ENCODE results near the gene RTL1.

DNA sequence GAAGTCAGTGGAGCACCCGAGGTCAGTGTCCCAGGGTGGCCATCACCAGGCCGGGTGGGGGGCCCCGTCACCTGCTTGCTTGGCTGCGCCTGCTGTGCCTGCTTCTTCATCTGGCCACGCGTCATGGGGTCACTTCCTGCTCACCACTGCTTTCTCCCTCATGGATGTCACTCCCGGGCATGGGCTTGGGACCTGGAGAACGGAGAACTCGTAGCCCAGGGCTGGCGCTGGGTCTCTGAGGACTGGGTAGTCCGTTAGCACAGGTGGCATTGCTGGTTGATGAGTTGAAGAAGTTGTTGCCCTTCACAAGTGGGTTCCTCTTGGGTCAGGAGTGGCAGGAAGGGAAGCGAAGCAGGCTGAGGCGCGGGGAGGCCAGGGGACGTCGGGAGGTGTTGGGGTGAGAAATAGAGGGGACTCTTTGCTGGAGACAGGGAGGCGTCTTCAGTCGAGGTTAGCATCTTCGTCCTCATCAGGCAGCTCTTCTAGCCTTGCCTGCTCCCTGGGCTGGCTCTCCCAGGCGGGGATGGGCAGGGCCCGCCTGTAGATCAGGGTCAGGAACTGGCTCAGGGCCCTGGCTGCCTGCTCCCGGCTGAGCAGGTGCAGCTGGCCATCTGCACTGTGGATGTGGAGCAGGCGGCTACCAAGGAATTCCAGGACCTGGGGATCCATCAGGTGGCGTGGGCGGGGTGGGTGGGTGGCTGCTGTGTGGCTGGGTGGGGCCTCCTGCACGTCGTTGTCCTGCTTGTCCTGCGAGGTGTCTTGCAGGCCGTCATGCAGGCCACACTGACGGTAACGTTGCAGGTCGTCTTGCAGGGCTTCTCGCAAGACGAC, 23.0 kb downstream of the RTL1 start:
- TF ChIP-seq POLR2A (IDR thresholded peaks at IDR 0.05) (no peak), POLR2AphosphoS5 (IDR thresholded peaks at IDR 0.05) (no peak), EP300 (IDR thresholded peaks at IDR 0.05; ENCODE audit: low read depth) (no peak)
- TF ChIP-seq, protein P1, sequence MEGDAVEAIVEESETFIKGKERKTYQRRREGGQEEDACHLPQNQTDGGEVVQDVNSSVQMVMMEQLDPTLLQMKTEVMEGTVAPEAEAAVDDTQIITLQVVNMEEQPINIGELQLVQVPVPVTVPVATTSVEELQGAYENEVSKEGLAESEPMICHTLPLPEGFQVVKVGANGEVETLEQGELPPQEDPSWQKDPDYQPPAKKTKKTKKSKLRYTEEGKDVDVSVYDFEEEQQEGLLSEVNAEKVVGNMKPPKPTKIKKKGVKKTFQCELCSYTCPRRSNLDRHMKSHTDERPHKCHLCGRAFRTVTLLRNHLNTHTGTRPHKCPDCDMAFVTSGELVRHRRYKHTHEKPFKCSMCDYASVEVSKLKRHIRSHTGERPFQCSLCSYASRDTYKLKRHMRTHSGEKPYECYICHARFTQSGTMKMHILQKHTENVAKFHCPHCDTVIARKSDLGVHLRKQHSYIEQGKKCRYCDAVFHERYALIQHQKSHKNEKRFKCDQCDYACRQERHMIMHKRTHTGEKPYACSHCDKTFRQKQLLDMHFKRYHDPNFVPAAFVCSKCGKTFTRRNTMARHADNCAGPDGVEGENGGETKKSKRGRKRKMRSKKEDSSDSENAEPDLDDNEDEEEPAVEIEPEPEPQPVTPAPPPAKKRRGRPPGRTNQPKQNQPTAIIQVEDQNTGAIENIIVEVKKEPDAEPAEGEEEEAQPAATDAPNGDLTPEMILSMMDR (IDR thresholded peaks at IDR 0.05): no peak

All from transverse colon (tissue), 4 donors.